Endothelial cell of umbilical vein (primary cell): ENCODE measurements around the gene TEX9.

ENCODE experiments used
- EZH2 ChIP-seq: IDR thresholded peaks from 2 replicates; pipeline ENCODE4 v1.6.1; 2012; ENCODE audit warnings: borderline replicate concordance, low read depth, mild to moderate bottlenecking, moderate library complexity, low read length, inconsistent platforms; ENCODE audit not compliant: severe bottlenecking
- POLR2A ChIP-seq: IDR thresholded peaks from 2 replicates; pipeline ENCODE4 v1.6.1; 2012; ENCODE audit warnings: low read depth, mild to moderate bottlenecking, control low read depth, low read length

GRCh38 chr15:56356616-56357015 lies 8.6 kb upstream of the TEX9 start:
- TF ChIP-seq EZH2 (no peak), POLR2A (no peak)
